Measurements from ENCODE around the gene CST4. TPM values are rescaled to one million over a fixed set of nuclear protein-coding genes. Genes with fewer than 3 reads are reported as not detected.
"Not testable (repeated sequence)": the region's sequence is repeated elsewhere in the genome, so short reads cannot be mapped to it uniquely, and the experiment has no call there.

Gene CST4
- total RNA-seq, 2 experiments from 2014 or later, result not detected

DNA sequence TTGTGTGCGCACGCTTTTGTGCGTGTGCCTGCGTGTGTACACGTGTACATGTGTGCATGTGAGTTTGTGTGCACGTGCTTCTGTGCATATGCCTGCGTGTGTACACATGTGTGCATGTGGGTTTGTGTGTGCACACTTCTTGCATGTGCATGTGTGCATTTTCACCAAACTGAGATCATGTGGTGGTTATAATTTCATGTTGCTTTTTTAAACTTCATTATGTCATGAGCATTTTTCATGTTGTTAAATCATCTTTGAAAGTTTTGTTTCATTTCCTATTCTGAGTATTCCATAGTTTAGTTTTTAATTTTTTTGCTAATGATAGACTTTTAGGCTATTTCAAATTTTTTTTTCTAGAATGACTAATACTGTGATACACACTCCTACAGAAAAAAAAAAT is 44.7 kb downstream of the CST4 start:
- Mint-ChIP-seq H3K27ac (no peak overlapping the region), H3K4me1 (ENCODE audit: low read depth) (no peaks in the 10 kb centered on the region), H3K4me3 (no peak overlapping the region), H3K9me3 (no peaks in the 10 kb centered on the region), H3K27me3 (peaks cover 3% of the 10 kb centered on the region), H3K36me3 (no peaks in the 10 kb centered on the region)
- CTCF ChIA-PET, result no interaction called here
- DNase-seq, result no peak
- intact Hi-C loops (cut with micrococcal nuclease), result no loop called here
- POLR2A ChIA-PET, result no interaction called here

DNA sequence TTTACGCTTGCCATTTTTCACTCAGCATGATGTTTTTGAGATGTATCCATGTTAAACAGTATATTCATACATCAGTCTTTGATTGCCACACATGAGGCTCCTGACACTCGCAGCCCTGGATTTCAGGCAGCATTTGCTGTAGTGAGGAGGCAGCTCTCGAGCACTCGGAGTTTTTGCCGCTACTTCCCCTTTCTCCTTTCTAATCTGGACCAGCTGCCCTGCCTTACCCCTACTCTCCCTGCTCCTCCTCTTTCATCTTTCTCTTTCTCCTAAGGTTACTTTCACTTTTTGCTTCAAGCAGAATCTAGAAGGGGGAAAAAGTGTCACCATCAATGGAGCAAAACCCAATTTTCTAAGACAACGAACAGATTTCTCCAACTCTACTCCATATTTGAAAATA is 45.2 kb downstream of the CST4 start:
- H3K9me3 Mint-ChIP-seq, result no peaks in the 10 kb centered on the region
- H3K27ac Mint-ChIP-seq, result no peak overlapping the region
- no peaks in the 10 kb centered on the region for H3K4me1 Mint-ChIP-seq (ENCODE audit: low read depth)
- peaks cover 4% of the 10 kb centered on the region for H3K27me3 Mint-ChIP-seq
- ChIA-PET CTCF (no interaction called here), POLR2A (no interaction called here)
- intact Hi-C loops (cut with micrococcal nuclease), result no loop called here
- no peak overlapping the region for H3K4me3 Mint-ChIP-seq
- H3K36me3 Mint-ChIP-seq, result no peaks in the 10 kb centered on the region
- no peak for DNase-seq

DNA sequence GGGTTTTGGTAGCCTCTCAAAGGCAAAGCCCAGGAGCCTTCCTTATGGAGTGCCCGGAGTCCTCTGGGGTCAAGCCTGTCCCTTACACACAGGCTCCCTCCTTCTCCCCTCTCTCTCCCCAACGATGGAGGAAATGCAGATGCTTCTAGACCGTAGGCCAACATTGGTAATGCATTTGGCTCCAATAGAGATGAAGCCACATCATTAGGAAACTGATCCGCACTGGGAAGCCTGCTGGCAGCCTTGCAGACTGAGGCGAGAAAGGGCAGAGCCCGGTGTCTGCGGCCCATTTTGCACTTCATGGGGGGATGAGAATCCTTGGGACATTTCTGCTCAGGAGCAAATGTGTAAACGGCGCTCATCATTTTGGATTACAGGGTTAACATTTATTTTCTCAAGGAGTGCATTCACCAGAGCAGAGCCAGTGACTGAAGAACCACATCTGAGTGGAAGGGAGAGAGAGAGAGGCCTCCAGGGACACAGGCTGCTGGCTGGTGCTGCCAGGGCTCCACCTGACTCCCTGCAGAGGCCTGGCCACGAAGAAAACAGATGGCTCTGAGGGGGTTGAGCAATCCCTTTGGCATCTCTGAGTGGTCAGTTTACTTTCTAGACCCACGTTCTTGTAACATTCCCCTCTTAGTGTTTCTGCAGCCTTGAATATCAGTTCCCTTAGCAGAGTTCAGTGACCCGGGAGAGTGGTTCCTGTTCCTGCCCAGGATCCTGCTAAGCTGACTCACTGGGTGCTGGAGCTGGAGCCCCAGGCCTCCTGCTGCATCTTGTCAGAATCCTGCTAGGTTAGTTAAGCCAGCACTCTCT is 46.7 kb downstream of the CST4 start:
- no peak overlapping the region for H3K27ac Mint-ChIP-seq
- no peaks in the 10 kb centered on the region for H3K9me3 Mint-ChIP-seq
- no peaks in the 10 kb centered on the region for H3K4me1 Mint-ChIP-seq (ENCODE audit: low read depth)
- no peak for DNase-seq
- CTCF ChIA-PET, result no interaction called here
- no peaks in the 10 kb centered on the region for H3K36me3 Mint-ChIP-seq
- intact Hi-C loops (cut with micrococcal nuclease), result no loop called here
- H3K4me3 Mint-ChIP-seq, result no peak overlapping the region
- peaks cover 6% of the 10 kb centered on the region for H3K27me3 Mint-ChIP-seq
- POLR2A ChIA-PET, result no interaction called here

DNA sequence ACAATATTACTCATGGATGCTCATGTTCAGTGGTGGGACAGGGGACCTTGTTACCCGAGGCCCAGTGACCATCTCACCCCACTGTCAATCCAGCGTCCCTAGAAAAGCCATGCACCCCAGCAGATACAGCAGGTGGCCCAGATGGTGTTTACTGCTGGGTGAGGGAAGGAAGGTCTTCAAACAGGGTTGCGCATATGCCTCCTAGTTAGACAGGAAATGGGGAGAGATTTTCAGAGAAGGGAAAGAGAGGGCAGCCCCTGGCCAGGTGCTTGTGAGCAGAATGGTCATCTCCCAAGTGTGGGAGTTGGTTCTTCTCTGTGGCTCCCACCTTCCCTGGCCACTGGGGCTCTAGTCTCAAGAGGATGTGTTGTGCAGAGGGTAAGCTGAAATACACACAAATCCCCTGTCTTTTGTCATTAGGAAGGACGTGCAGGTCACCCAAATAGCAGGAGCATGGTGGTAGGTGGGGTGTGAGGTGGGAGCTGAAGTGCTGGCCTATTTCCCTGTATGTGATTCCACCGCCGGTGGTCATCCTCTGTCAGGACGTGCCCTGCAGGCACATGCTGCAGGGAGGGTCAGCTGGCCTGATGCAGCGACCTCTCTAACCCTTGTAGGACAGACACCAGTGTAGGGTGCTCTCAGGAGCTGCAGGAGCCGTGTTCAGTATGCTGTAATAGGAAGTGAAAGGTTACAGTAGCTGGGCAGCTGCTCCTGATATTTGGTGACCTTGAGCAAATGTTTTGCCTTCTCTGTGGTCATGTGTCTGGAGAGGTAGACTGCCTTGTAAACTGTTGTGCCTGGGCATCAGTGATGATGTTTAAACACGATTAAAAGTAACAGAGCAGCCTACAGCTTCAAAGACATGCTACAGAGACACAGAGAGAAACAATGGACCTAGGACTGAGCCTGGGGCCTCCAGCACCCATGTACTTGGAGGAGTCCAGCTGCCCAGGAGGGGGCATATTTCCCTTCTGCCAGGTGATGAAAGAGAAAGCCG is 47.9 kb downstream of the CST4 start:
- intact Hi-C loops (cut with micrococcal nuclease), result no loop called here
- H3K9me3 Mint-ChIP-seq, result no peaks in the 10 kb centered on the region
- H3K36me3 Mint-ChIP-seq, result no peaks in the 10 kb centered on the region
- no peak overlapping the region for H3K27ac Mint-ChIP-seq
- ChIA-PET CTCF (no interaction called here), POLR2A (no interaction called here)
- H3K4me1 Mint-ChIP-seq (ENCODE audit: low read depth), result peaks cover 3% of the 10 kb centered on the region
- H3K27me3 Mint-ChIP-seq, result peaks cover 17% of the 10 kb centered on the region
- no peak overlapping the region for H3K4me3 Mint-ChIP-seq
- no peak for DNase-seq

DNA sequence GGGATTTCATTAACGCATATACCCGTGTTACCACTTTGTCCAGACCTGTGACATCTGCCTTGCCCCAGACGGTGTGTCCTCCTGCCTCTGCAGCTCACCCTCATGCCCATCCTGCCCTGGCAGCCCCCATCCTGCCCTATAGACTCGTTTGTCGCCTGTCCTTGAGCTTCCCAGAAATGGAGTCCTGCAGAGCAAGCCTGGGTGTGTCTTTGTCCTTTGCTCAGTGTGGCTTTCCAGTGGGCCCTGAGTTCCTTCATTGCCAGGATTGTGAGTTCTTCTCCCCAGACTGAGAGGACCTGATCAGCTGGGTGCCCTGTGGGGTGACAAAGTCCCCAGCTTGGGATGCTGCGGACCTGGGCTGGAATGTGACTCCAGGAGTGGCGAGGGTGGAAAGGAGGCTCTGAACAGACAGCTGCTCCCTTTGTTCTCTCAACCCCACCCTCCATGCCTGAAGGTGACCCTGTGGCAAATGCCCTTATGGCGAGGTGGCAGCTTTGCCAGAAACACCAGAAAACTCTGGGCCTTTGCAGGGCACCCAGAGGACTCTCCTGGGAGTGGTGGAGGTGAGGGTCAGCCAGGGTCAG is 48.7 kb downstream of the CST4 start:
- peaks cover 3% of the 10 kb centered on the region for H3K4me1 Mint-ChIP-seq (ENCODE audit: low read depth)
- no peak for DNase-seq
- no peaks in the 10 kb centered on the region for H3K36me3 Mint-ChIP-seq
- intact Hi-C loops (cut with micrococcal nuclease), result no loop called here
- H3K9me3 Mint-ChIP-seq, result no peaks in the 10 kb centered on the region
- H3K4me3 Mint-ChIP-seq, result no peak overlapping the region
- CTCF ChIA-PET, result no interaction called here
- no peak overlapping the region for H3K27ac Mint-ChIP-seq
- POLR2A ChIA-PET, result no interaction called here
- H3K27me3 Mint-ChIP-seq, result peaks cover 19% of the 10 kb centered on the region

DNA sequence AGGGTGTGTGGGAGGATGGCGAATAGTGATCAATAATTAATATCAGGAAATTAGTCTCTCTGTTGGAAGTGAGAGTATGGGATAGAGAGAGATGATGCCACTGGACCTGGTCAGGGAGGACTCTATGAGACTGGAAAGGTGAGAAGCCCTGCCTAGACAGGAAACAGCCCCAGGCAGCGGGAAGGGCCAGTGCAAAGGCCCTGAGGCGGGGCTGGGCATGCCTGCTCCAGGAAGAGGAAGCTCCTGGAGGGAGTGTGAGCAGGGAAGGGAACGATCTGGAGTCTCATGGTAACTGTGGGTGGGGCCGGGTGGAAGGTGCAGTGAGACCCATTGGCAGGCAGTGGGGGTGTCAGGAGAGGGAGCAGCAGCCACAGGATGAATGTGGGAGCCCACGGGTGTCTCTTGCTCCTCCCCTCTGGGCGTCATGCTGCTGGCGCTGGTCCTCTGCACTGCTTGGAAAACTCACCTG is 49.3 kb downstream of the CST4 start:
- intact Hi-C loops (cut with micrococcal nuclease), result no loop called here
- H3K4me3 Mint-ChIP-seq, result no peak overlapping the region
- ChIA-PET POLR2A (no interaction called here), CTCF (no interaction called here)
- H3K27me3 Mint-ChIP-seq, result peaks cover 19% of the 10 kb centered on the region
- H3K9me3 Mint-ChIP-seq, result no peaks in the 10 kb centered on the region
- no peak for DNase-seq
- peaks cover 3% of the 10 kb centered on the region for H3K4me1 Mint-ChIP-seq (ENCODE audit: low read depth)
- no peak overlapping the region for H3K27ac Mint-ChIP-seq
- no peaks in the 10 kb centered on the region for H3K36me3 Mint-ChIP-seq

DNA sequence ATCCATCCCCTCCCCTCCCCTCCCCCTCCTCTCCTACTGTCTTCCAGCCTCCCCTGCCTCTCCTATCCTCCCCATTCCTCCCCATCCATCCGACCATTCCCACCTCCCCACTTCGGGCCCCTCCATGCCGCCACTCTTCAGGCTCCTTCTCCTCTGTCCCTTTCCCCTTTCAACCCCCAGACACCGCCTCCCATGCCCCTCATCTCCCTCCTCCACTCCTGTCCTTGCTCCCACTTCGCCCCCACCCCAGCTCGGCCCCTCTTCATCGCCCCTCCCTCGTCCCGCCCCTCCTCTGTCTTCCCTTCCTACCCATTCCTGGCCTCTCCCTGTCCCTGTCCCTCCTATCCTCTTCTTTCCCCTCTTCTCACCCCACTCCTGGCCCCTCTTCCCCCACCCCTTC is 50.5 kb downstream of the CST4 start:
- Mint-ChIP-seq H3K4me3 (no peak overlapping the region), H3K9me3 (no peaks in the 10 kb centered on the region), H3K4me1 (ENCODE audit: low read depth) (peaks cover 3% of the 10 kb centered on the region), H3K36me3 (no peaks in the 10 kb centered on the region), H3K27ac (no peak overlapping the region), H3K27me3 (peaks cover 19% of the 10 kb centered on the region)
- CTCF ChIA-PET, result no interaction called here
- POLR2A ChIA-PET, result no interaction called here
- DNase-seq, result no peak
- intact Hi-C loops (cut with micrococcal nuclease), result no loop called here

DNA sequence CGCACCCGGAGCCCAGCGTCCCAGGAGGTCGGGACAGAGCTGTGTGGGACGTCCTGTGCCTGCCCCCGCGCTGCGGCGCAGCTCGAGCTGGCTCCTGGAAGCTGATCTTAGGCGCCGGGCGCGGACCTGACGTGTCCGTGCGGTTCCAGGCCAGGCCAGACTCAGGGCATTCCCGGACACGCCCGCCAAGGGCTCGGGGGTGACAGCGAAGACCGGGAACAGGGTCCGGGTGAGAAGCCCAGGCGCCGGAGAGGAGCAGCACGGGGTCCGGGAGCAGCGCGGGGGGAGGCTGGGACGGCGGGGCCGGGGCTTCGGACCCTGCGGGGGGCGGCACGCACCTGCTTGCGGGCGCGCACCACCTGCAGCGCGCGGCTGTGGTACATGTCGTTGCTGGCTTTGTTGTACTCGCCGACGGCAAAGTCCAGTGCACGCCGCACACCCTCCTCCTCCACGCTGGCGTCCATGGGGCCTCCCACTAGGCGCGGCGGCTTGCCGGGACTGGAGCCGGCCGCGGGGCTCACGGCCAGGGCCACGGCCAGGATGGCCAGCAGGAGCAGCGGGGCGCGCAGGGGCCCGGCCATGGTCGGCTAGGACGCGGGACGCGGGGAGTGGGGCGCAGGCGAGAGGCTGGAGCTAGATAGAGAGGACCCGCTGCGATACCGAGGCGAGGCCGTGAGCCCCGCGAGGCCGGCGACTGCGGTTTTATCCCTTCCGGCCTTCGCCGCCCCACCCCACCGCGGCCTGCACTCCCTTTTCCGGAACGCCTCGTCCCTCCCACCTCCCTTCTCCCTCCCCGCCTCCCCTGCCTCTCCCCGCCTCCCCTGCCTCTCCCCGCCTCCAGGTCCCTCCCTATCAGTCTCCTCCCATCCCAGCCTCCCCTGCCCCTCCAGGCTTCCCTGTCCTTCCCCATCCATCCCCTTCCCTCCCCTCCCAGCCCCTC is 51.3 kb downstream of the CST4 start, which contains the start of gene CST3:
CST3 (minus strand) TSS at position 674 of the 940 bp plus-strand sequence; CDS start at position 581, 93 bp downstream.
- H3K36me3 Mint-ChIP-seq, result no peaks in the 10 kb centered on the region
- H3K27ac Mint-ChIP-seq, result no peak within 1 kb of the TSS
- no peak within 1 kb of the TSS for H3K4me3 Mint-ChIP-seq
- H3K4me1 Mint-ChIP-seq (ENCODE audit: low read depth), result peaks cover 3% of the 10 kb centered on the region
- POLR2A ChIA-PET, result no interaction called here
- no peak for DNase-seq
- CTCF ChIA-PET, result no interaction called here
- H3K9me3 Mint-ChIP-seq, result no peaks in the 10 kb centered on the region
- H3K27me3 Mint-ChIP-seq, result peaks cover 19% of the 10 kb centered on the region
- intact Hi-C loops (cut with micrococcal nuclease), result no loop called here

DNA sequence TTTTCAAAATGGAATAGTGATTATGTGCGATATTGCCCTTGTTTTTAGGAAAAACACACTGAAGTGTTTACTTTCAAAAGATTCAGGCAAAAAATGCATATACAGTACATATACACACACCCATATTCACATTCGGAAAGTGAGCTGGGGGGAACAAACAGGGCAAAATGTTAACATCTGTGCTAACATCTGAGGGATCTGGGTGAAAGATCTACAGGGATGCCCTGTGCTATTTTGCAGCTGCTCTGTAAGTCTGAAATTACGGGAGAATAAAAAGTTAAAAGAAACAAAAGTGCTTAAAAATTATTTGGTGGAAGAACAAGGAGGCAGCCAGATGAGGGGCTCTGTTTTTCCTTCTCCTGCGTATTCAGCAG is 51.9 kb downstream of the CST4 start:
- ChIA-PET CTCF (no interaction called here), POLR2A (no interaction called here)
- Mint-ChIP-seq H3K4me3 (no peak overlapping the region), H3K9me3 (no peaks in the 10 kb centered on the region), H3K4me1 (ENCODE audit: low read depth) (peaks cover 3% of the 10 kb centered on the region), H3K27me3 (peaks cover 19% of the 10 kb centered on the region), H3K36me3 (no peaks in the 10 kb centered on the region), H3K27ac (no peak overlapping the region)
- intact Hi-C loops (cut with micrococcal nuclease), result no loop called here
- DNase-seq, result no peak

DNA sequence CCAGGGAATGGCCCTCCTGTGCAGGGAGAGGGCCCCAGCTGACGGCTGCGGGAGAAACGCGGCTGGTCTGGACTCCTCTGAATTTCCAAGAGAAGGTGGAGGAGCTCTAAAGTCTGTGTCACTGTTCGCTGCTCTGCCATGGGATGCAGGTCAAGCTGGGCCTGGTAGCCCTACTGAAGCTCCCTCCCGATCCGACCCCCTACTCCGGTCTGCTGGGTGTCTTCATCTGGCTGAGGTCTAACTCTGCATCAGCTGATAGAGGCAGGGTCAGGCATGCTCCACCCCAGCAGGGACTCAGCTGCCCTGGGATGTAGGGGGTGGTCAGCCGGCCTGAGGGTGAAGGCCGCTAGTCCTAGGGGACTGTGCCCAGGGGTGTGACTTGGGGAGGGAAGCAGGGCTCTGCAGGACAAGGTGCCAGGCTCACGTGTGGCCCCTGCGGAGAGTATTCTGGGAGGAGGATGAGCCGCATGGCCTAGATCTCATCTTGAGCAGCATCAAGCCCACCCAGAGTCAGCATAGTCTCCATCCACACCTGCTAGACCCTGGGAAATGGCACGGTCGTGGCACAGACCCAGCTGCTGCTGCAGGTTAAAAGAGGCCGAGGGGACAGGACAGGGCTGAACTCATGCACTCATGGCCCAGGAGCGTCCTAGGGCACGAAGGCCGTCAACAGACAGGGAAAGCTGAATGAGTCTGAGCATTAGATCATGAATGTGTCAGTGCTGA is 52.5 kb downstream of the CST4 start:
- ChIA-PET CTCF (no interaction called here), POLR2A (no interaction called here)
- H3K4me3 Mint-ChIP-seq, result no peak overlapping the region
- peaks cover 19% of the 10 kb centered on the region for H3K27me3 Mint-ChIP-seq
- H3K9me3 Mint-ChIP-seq, result no peaks in the 10 kb centered on the region
- H3K4me1 Mint-ChIP-seq (ENCODE audit: low read depth), result peaks cover 3% of the 10 kb centered on the region
- intact Hi-C loops (cut with micrococcal nuclease), result no loop called here
- no peak overlapping the region for H3K27ac Mint-ChIP-seq
- no peaks in the 10 kb centered on the region for H3K36me3 Mint-ChIP-seq
- DNase-seq, result no peak

DNA sequence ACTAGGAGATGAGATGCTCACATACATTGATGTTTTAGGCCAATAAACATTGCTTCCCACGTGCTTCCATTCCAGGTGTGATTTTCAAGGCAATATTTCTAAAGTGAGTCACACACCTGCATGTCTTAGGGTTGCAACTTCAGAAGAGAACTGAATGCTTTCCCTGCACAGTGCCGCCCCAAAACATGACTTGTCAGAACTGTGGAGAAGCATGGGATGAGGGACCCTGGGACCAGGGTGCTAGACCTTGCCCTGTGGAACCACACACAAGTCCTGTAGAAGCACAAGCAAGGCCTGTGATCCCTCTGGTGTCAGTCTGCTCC is 53.1 kb downstream of the CST4 start:
- not testable (repeated sequence) for H3K4me1 Mint-ChIP-seq (ENCODE audit: low read depth)

More for the DNA sequence above, 53.1 kb downstream of the CST4 start:
- H3K27me3 Mint-ChIP-seq, result peaks cover 19% of the 10 kb centered on the region
- POLR2A ChIA-PET; intact Hi-C loops (cut with micrococcal nuclease); H3K4me3 Mint-ChIP-seq; CTCF ChIA-PET; H3K27ac Mint-ChIP-seq; H3K9me3 Mint-ChIP-seq; DNase-seq; H3K36me3 Mint-ChIP-seq: not testable (repeated sequence)

Data from activated CD4-positive, alpha-beta memory T cell treated with anti-CD3 and anti-CD28 coated beads for 36 hours (primary cell).